Stomach (tissue), 4 donors: ENCODE results near the gene ASTN2.

Experiments used
- EP300 ChIP-seq: sonication (generic); formaldehyde crosslinking; IDR thresholded peaks from one replicate; pipeline ENCODE4 v1.6.1; 2017; ENCODE audit warnings: antibody characterized with exemption
- POLR2A ChIP-seq, 4 donors: fragments of 450-650 bp; IDR thresholded peaks; one replicate each; pipeline ENCODE4 v1.6.1; 2016; ENCODE audit warnings: antibody characterized with exemption in 4 of 4, control low read depth in 2 of 4, mild to moderate bottlenecking in 1 of 4, moderate library complexity in 1 of 4
- TF ChIP-seq, protein P1 (sequence below), 7 experiments: fragments of 450-650 bp in 4 of 7; fragments of 200-600 bp in 3 of 7; sonication (generic) in 3 of 7; IDR thresholded peaks; one replicate each; pipeline ENCODE4 v1.5.1; 2016 to 2019; ENCODE audit warnings: antibody characterized with exemption in 7 of 7, control low read depth in 2 of 7, mild to moderate bottlenecking in 1 of 7

DNA sequence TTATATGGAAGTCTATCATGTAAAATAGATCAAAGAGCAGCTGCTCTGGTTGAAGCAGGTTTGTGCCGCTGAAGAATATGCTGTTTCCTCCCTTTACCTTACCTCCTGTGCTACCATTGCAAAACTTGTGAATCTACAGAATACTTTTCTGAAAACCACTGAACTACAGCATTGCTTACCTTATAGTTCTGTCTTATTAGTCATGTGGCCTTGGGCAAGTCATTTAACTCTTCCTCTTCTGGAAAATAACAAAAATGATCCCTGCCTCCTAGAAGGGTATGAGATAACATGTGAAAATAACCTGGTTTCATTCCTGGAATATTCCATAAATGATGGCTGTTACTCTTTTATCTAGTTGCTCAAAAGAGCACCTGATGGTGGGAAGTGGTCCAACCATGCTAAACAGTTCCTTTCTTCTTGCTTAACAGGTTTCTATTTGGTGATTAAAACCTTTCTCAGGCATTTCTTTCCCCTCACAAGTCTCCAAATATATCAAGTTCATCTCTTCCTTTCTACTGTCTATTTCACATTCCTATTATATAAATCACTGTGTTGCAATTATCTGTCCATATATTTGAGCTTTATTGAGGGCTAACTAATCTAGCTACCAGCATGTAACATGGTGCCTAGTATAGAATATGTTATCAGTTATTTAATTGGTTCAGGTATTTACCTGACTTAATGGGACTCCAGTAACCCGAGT lies 712.8 kb downstream of the ASTN2 start:
- TF ChIP-seq, protein P1, sequence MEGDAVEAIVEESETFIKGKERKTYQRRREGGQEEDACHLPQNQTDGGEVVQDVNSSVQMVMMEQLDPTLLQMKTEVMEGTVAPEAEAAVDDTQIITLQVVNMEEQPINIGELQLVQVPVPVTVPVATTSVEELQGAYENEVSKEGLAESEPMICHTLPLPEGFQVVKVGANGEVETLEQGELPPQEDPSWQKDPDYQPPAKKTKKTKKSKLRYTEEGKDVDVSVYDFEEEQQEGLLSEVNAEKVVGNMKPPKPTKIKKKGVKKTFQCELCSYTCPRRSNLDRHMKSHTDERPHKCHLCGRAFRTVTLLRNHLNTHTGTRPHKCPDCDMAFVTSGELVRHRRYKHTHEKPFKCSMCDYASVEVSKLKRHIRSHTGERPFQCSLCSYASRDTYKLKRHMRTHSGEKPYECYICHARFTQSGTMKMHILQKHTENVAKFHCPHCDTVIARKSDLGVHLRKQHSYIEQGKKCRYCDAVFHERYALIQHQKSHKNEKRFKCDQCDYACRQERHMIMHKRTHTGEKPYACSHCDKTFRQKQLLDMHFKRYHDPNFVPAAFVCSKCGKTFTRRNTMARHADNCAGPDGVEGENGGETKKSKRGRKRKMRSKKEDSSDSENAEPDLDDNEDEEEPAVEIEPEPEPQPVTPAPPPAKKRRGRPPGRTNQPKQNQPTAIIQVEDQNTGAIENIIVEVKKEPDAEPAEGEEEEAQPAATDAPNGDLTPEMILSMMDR (IDR thresholded peaks at IDR 0.05), result no peak
- TF ChIP-seq EP300, result no peak
- TF ChIP-seq POLR2A (IDR thresholded peaks at IDR 0.05), result no peak
